ENCODE measurements around the gene SPTAN1.
"Not testable (repeated sequence)": the region's sequence is repeated elsewhere in the genome, so short reads cannot be mapped to it uniquely, and the experiment has no call there.

SPTAN1 gene

DNA sequence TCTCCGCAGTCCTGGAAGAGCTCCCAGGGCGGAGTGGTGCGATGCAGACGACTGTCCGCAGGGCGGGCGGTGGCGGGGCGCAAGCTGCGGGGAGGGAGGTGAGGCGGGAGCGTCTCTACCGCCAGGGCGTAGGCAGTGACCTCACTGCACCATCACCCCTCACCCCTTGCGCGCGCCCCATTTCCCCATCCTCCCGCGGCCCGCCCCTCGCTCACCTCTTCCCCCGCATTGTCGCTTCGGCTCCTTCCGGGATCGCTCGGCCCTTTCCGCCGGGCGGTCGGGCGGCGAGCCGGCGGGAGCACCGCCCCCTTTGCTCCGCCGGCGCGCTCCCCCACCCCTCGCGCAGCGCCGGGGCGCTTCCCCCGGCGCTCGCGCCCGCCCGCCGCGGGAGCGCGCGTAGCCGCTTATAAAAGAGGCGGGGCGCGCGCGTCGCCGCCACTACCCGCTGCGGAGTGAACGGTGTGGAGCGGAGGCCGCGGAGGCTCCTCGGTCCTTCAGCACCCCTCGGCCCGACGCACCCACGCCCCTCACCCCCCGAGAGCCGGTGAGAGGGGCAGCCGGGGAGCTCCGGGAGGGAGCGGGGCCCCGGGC lies at the start of gene SPTAN1:
TSS of gene SPTAN1 (plus strand) at position 435 of the 591 bp plus-strand sequence. CDS start 14,154 bp downstream, outside the sequence.
- DNase-seq (ENCODE audit: low read depth): peak; percentile 90

DNA sequence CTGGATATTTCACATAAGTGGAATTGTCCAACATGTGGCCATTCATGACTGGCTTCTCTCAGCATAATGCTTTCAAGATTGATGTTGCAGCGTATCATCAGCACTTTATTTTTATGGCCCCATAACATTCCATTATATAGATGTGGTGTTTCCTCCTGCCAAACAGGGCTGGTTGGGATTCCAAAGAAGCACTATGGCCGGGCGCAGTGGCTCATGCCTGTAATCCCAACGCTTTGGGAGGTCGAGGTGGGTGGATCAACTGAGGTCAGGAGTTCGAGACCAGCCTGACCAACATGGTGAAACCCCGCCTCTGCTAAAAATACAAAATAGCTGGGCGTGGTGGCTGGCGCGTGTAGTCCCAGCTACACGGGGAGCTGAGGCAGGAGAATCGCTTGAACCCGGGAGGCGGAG lies 49.0 kb upstream of the SPTAN1 start:
- not testable (repeated sequence) for DNase-seq (ENCODE audit: low read depth)

DNA sequence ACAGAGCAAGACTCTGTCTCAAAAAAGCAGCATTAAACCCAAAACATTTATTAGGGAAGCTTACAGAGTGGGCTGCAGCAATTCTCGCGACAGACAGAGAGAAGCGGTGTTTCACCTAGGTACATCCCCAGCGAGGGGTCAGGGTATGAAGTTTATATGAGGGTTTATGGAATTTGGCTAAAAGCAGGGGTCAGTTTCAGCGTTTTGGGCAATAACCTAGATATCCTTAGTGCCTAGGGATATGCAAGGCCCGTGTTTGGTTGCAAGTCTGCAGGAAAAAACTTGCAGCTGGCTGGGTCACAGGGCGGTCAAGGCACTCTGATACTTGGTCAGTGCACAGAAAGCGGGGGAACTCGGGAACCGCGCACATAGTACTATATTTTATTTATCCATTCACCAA lies 48.5 kb upstream of the SPTAN1 start:
- DNase-seq (ENCODE audit: low read depth): peak; percentile 42

DNA sequence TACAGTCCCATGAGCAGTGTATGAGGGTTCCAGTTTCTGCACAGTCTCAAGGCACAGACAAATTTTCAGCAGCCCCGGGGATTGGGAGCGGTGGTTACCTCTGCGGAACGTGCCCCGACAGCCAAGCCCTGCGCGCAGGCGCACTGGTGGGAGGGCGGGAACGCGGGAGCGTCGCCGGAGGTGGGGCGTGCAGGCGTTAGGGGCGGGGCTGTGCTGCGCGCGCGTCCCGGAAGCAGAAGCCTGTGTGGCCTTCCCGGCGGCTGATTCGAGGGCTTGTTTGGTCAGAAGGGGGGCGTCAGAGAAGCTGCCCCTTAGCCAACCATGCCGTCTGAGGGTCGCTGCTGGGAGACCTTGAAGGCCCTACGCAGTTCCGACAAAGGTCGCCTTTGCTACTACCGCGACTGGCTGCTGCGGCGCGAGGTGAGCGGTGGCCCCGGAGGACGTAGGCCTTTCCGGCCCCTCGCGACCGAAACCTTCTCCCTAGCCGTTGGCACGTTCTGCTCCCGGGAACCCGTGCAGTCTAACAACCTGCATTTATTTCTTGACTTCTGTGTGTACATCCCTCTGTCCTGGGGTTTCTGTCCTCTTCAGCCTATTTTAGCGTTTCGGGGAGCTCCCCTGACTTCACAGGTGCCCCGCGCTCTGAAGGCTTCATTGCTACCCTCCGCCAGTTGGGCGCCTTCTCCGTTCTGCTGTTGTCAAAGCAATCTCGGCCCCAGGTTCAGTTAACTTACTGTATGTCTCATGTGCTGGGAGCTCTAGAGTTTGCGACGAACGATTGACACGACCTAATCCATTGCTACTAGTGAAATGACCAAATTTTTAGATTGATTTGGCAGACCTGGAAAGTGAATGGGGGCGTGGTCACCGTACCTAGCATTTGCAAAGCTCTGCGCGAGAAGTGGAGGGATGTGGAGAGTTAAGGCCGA lies 47.6 kb upstream of the SPTAN1 start, which contains the start of gene GLE1:
TSS of gene GLE1 (plus strand) at position 235 of the 929 bp plus-strand sequence. CDS start at position 322, 87 bp downstream.
- peak; percentile 89 for DNase-seq (ENCODE audit: low read depth)

DNA sequence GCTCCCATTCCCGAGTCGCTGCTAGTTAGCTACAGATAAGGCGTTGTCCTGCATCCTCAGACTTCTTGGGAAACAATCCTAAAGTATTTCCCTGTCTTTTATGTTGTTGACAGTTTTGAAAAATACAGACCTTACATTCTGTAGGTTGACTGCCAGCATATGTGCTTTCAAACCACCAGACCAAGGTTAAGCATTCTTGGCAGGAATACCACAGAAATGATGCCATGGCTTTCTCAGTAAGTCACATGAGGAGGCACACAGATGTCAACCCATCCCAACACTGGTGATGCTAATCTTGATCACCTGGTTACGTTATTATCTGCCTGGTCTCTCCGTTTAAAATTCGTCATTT lies 47.0 kb upstream of the SPTAN1 start:
- peak; percentile 40 for DNase-seq (ENCODE audit: low read depth)

DNA sequence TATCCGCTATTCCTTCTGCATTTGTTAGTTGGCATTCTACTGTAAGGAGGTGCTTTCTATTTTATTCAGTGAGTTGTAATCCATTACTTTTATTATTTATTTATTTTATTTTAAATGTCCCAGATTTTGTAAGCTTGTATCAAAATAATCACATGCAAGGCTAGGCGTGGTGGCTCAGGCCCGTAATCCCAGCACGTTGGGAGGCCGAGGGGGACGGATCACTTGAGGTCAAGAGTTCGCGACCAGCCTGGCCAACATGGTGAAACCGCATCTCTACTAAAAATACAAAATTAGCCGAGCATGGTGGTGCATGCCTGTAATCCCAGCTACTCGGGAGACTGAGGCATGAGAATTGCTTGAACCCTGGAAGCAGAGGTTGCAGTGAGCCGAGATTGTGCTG lies 46.5 kb upstream of the SPTAN1 start:
- DNase-seq (ENCODE audit: low read depth): not testable (repeated sequence)

DNA sequence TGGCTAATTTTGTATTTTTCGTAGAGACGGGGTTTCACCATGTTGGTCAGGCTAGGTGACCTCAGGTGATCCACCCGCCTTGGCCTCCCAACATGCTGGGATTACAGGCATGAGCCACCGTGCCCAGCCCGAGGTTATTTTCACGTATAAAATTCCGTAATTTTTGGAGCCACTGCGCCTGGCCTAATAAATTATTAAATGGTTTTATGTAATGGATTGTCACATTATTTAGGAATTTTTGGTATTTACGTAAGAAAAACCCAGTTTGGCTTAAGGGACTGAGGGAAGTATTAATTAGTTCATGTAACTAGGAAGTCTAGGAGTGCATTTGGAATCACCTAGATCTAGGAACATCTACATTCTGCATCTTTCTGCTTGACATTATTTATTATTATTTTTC lies 39.6 kb upstream of the SPTAN1 start:
- DNase-seq (ENCODE audit: low read depth): no peak

DNA sequence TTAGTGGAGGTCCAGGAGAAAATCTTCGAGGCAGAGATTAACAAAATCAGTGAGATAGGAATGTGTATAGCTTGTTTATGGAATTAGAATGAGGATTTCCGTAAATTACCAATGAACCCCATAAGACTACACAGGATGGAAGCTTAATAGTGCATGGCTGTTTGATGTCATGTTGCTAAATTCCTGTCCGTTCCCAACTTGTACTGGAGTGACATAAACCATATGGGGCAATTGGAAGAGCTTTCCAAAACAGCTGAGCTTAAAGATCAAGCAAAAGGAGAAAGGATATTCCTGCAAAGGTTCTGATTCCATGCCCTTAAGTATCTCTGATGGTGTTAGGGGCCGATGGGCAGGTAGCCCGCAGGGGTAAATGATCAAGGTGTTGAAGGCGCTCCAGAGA lies 30.4 kb upstream of the SPTAN1 start:
- DNase-seq (ENCODE audit: low read depth): no peak

DNA sequence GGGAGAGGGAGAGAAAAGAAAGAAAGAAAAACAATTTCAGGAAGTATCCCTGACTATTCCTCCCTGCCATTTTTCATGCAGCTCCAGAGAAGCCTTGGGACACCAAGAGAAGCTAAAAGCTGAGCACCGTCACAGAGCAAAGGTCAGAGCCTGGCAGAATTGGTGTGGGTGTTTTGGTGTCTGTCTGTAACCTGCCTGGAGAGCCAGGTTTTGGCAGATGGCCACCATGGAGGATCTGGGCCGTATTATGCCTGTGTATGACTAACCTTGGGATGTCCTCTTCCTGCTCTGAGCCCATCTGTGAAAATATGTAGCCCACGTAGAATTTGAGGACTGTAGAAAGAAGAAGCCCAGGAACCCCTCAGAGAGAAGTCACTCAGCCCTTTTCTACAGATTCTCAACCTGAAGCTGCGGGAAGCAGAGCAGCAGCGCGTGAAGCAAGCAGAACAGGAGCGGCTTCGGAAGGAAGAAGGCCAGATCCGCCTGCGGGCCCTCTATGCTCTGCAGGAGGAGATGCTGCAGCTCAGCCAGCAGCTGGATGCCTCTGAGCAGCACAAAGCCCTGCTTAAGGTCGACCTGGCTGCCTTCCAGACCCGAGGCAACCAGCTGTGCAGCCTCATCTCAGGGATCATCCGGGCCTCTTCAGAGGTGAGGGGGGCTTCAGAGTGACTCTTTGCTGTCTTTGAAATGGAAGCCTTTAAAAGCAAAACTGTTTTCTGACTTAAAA lies 29.0 kb upstream of the SPTAN1 start:
- DNase-seq (ENCODE audit: low read depth): peak; percentile 62

DNA sequence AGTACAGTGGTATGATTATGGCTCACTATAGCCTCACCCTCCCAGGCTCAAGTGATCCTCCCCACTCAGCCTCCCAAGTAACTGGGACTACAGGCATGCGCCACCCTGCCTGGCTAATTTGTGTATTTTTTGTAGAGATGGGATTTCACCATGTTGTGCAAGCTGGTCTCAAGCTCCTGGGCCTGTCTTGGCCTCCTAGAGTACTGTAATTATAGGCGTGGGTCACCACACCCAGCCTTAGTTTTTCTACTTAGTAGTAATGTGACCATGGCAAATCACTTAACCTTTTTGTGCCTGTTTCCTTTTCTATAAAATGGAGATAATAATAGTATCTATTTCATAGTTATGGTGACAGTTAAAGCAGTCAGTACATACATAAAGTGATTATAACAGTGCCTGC lies 25.7 kb upstream of the SPTAN1 start:
- DNase-seq (ENCODE audit: low read depth): no peak

DNA sequence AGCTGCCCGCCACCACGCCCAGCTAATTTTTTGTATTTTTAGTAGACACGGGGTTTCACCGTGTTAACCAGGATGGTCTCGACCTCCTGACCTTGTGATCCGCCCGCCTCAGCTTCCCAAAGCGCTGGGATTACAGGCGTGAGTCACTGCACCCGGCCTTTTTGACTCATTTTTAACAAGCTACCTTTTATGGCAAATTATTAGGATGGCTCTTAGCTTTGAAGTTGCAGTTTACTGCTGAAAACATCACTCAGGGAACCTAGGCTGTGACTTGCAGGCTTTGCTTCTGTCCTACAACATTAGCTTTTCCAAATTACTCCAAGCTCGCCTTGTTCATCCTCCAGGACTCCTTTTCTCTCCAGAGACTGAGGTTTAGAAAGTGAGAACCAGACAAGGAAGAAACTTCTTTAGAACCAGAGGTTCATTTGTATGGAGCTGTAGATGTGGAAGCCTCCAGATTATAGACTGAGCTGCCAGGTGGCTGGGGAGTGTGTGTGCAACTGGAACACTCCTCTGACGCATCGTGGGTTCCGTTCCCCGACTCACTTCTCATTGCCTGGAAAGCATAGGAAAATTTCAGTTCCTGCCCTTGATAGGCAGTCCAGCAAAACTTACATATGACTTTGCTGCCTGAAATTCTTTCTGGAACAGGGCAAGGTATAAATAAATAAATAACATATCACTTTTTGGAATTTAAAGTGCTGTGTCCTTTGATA lies 23.8 kb upstream of the SPTAN1 start:
- DNase-seq (ENCODE audit: low read depth): peak; percentile 73

DNA sequence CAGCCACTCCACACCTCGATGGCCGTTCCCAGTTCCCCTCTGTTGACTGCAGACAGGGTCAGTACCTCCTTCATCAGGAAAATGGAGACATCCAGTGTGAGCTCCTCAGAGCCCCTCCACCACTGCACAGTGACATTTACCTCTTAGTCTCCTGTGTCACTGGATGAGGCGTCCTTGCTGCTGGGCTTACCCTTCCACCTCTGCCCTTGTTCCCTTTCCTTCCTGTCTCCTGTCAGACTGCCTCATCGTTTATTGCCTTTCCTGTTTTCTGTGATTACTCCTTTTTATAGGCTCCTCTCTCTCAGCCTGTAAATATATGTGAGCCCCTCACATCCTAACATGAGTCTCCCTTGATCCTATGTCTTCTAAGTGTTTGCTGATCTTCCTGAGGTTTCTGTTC lies 23.2 kb upstream of the SPTAN1 start:
- DNase-seq (ENCODE audit: low read depth): no peak

DNA sequence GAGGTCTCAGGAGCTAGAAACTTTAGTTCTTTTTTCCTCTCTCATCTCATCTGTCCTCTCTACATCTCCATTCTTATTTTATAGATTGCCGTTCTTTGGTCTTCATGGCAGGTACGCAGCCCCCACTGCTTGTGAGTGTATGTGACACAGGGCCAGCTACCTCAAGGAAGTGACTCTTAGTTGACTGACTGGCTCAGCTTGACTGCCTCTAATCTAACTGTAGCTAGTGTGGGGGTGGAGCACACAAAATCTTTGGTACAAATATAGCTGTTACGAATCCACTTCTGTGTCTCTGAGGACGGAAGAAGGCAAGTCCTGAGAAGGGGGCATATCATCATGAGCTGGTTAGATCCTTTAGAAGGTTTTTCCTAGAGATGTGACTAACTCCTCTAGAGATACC lies 19.8 kb upstream of the SPTAN1 start:
- DNase-seq (ENCODE audit: low read depth): no peak

DNA sequence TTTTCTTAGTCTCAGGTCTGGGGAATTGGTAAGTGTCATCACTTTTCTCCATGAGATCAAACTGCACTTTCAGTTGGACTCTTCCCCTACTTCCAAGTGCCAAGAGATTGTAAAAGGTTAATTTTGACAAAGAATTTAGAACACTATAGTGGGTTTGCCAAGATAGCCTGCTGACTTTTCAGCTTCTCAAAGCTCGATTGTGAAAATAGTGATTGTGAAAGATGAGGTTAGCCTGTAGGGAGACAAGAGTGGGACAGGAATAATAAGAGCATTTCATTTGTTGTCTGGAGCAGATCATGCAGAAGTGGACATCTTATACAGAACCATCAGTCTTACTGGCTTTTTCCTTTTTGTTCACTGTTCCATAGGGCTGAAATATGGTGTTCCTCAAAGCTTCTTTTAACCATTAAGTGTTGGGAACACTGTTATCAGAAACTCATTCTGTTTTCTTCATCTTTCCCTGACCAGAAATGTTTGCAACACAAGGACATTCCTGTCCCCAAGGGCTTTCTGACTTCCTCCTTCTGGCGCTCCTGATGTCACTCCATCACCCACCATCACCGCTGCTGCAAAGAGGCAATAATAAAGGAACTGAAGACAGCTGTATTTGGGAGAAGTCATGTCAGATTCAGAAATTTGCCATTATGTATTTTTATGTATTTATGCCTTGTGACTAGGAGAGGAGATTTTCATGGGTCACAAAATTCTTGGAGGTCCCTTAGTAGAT lies 11.6 kb upstream of the SPTAN1 start:
- peak; percentile 45 for DNase-seq (ENCODE audit: low read depth)

DNA sequence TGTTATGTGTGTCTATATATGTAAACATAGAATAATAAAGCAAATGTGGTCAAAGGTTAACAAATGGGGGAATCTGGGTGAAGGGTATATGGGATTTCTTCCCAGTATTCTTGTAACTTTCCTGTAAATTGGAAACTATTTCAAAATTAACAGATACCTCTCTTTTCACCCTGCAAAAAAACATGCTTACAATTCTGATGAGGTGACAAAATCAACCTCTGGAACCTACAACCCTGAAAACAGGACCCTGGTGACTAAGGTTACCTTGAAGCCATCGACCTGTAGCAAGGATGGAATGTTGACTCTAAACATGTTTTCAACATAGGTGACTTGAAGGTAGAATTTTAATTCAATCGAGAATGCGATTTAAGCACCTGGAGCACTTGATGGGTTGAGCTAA lies 5.9 kb upstream of the SPTAN1 start:
- DNase-seq (ENCODE audit: low read depth): no peak

DNA sequence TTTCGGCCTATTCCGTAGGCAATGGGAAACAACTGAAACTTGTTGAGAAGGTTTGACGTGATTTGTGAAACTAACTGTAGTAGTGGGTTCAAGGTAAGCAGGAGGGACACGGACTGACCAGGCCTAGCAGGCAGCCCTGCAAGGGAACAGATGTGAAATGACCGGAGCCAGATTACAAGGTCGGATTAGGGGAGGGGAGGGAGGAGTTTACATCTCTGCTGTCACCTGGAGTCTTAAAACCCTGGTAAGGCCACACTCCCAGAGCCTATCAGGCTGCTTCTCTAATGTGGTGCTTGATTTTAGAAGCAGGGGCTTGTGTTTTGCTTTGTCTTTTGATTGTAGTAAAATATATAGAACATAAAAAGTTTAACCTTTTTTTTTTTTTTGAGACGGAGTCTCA lies 3.5 kb upstream of the SPTAN1 start:
- no peak for DNase-seq (ENCODE audit: low read depth)

DNA sequence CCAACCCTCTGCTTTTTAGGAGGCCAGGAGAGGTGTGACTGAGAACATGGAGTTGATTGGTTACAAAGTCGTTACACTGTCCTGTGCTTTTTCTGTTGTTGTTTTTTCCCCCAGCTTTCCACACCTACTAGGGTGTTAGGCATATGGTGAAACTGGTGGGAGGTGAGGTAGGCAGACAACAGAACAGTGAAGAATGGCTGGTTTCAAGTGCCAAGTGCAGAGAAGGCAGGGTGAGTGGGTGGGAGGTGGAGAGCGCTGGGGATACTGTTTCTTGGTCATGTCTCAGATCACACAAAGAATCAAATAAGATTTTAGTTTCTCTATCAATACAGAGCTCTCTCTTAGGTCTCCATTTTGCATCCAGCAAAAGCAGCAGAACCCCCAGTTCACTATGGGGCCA lies 2.2 kb upstream of the SPTAN1 start:
- DNase-seq (ENCODE audit: low read depth): no peak

DNA sequence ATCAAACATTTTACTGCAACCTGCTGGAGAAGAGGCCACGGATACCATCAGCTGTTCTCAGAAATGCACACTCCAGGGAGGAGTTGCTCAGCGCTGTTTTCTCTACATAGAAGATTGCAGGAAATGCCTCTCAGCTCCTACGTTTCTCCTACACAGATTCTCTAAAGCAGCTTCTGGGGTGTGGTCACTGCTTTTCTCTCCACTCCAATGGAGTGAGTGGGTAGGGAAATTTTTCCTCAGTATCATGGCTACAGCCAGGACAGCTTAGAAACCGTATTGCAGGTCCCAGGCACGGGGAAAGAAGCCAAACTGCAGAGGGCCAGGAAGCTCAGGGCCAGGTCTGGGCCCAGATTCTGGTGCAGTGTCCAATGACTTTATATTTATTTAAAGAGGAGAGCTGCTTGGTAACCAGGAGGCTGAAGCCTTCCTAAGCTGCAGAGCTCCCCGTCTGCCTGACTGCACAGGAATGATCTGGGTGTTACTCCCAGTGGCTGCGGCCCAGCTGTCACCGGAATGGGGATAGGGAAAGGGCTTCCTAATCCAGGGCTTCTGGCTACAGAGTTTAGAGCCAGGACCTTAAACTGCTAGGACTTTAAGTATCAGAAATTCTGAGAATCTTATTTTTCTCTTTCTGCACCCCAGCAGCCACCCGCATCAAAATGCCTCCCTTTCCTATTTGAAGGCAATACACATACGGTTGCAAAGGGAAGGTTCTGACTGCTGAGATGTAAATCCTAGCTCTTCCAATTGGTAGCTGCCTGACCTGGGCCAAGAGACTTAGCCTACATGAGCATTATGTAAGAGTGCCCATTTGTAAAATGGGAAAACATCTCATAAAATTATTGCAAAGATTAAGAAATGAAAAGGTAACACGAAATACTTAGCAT lies 1.4 kb upstream of the SPTAN1 start:
- DNase-seq (ENCODE audit: low read depth): peak; percentile 58

DNA sequence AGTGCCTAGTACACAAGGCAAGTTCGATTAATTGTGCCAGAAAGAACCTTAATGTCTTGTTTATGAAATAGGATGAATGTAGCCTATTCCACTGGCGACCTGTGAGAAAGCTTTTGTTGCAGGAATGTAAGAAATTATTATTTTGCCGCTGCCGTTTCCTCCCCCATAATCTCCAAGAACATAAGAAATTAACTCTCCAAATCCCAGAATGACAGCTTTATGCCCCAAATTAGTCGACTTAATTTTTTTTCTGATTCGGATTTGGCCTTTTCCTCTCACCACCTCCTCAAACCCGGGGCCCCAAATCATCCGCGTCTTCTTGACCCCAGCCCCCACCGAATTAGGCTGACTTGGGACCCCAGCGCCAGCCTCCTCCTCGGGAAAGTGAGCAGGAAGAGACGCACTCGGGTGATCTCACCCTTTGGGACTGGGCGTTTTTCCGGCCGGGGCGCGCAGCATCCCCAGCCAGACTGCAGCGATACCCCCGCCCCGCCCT lies 682 bp upstream of the SPTAN1 start:
- DNase-seq (ENCODE audit: low read depth): peak; percentile 33

DNA sequence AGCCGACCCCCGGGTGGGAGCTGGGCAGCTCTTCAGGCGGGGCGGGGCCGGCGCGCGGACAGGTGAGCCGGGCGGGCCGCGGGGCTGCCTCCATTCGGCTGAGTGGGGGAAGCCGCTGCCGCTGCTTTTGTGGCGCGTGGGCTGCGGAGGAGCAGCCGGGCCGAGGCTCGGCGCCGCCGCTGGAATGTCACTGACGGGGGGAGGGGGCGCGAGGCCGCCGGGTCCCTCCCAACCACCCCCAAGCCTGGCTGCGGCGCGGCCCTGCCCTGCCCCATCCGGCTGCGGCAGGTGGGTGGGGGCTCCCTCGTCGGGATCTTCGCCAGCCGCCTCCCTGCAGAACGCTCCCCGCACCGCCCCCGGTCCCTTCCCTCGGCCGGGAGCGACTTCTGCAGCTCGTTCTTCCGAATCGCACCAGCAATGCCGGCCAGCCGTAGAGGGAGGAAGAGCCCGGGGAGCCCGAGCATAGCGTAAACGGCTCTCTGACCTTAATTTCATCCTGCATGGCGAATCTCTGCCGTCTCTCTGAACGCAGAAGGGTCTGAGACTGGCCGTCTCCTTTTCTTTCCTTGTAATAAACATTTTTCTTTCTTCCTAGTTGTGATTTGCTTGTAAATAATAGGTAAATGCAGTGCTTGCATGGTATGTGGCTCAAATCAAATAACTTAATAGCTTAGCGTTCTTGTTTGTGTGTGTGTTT lies 505 bp downstream of the SPTAN1 start:
- DNase-seq (ENCODE audit: low read depth): peak; percentile 39
